ENCODE data around the gene SLC7A4.

SLC7A4 gene

GRCh38 chr22:20997536-20998257 is 34.7 kb downstream of the SLC7A4 start:
- DNase-seq: no peak

- DNase-seq: no peak
These were observed 35.5 kb downstream of the SLC7A4 start for GRCh38 chr22:20996598-20997535.

GRCh38 chr22:20996031-20996410 is 36.3 kb downstream of the SLC7A4 start:
- DNase-seq: no peak

GRCh38 chr22:20995329-20996030 is 36.9 kb downstream of the SLC7A4 start:
- DNase-seq: no peak

GRCh38 chr22:20994902-20995241 is 37.5 kb downstream of the SLC7A4 start:
- DNase-seq: no peak

GRCh38 chr22:20994128-20994901 is 38.0 kb downstream of the SLC7A4 start:
- no peak for DNase-seq

- DNase-seq: no peak
These were observed 38.8 kb downstream of the SLC7A4 start for GRCh38 chr22:20993304-20994127.

GRCh38 chr22:20992456-20993303 is 39.7 kb downstream of the SLC7A4 start:
- no peak for DNase-seq

- DNase-seq: no peak
These were observed 40.3 kb downstream of the SLC7A4 start for GRCh38 chr22:20992056-20992442.

GRCh38 chr22:20991252-20992055 is 40.9 kb downstream of the SLC7A4 start:
- DNase-seq: no peak

GRCh38 chr22:20990184-20991180 is 41.9 kb downstream of the SLC7A4 start:
- DNase-seq: no peak

- no peak for DNase-seq
These were observed 42.8 kb downstream of the SLC7A4 start for GRCh38 chr22:20989323-20990138.

GRCh38 chr22:20988573-20989322 is 43.6 kb downstream of the SLC7A4 start:
- no peak for DNase-seq

GRCh38 chr22:20987375-20987774 is 45.0 kb downstream of the SLC7A4 start:
- DNase-seq: no peak

- DNase-seq: no peak
These were observed 46.0 kb downstream of the SLC7A4 start for GRCh38 chr22:20986365-20986764.

GRCh38 chr22:20985720-20986119 is 46.6 kb downstream of the SLC7A4 start:
- no peak for DNase-seq

Measured in NCI-H2029 treated with DMSO at 0.1 percent for 48 hours (cell line).